CD8-positive, alpha-beta memory T cell (primary cell): ENCODE measurements around the gene MRTFB. TPM values are rescaled to one million over a fixed set of nuclear protein-coding genes. Genes with fewer than 3 reads are reported as not detected.
A peak's percentile ranks its signal among the peaks of the same experiment; 100 is the strongest.

ENCODE experiments used
- CTCF ChIA-PET: fragments of 350-600 bp; sonication (Branson Sonifier 250); formaldehyde crosslinking; loops from one replicate; lab custom pipeline; 2021; ENCODE audit warnings: antibody characterized with exemption; lab: Charles Lee
- POLR2A ChIA-PET: fragments of 350-600 bp; sonication (Branson Sonifier 250); formaldehyde crosslinking; loops from one replicate; lab custom pipeline; 2021; ENCODE audit warnings: antibody characterized with exemption; lab: Charles Lee
- DNase-seq, 5 donors: peaks; one replicate each; pipeline versions ENCODE4 v3.0.0 to v3.0.0-alpha.2; 2020 to 2022; ENCODE audit warnings: mixed read lengths in 1 of 5
- H3K27ac ChIP-seq: one replicate; pipeline ENCODE4 v1.7.0; 2013; ENCODE audit warnings: low read depth, mild to moderate bottlenecking, low read length, moderate library complexity
- H3K27me3 ChIP-seq: 2 replicates; pipeline ENCODE4 v1.7.0; 2013; ENCODE audit warnings: low read length, mild to moderate bottlenecking; ENCODE audit not compliant: insufficient read depth, poor library complexity, severe bottlenecking
- H3K36me3 ChIP-seq: 2 replicates; pipeline ENCODE4 v1.7.0; 2013; ENCODE audit warnings: mild to moderate bottlenecking, low read length, moderate library complexity; ENCODE audit not compliant: insufficient read depth
- H3K4me1 ChIP-seq: 2 replicates; pipeline ENCODE4 v1.7.0; 2013; ENCODE audit warnings: mild to moderate bottlenecking, low read length, moderate library complexity; ENCODE audit not compliant: insufficient read depth
- H3K4me3 ChIP-seq: 2 replicates; pipeline ENCODE4 v1.7.0; 2013; ENCODE audit warnings: mild to moderate bottlenecking, low read length
- H3K9me3 ChIP-seq: 2 replicates; pipeline ENCODE4 v1.7.0; 2013; ENCODE audit warnings: mild to moderate bottlenecking, low read length
- H3K27ac Mint-ChIP-seq, 8 donors: one replicate each; pipeline ENCODE4 v1.8.0; 2020 to 2021; ENCODE audit warnings: mixed read lengths in 8 of 8, mild to moderate bottlenecking in 6 of 8, inconsistent platforms in 3 of 8, moderate library complexity in 3 of 8
- H3K27me3 Mint-ChIP-seq, 2 donors: one replicate each; pipeline ENCODE4 v1.8.0; 2020 to 2021; ENCODE audit warnings: mixed read lengths in 2 of 2, mild to moderate bottlenecking in 1 of 2, moderate library complexity in 1 of 2
- H3K36me3 Mint-ChIP-seq, 3 donors: one replicate each; pipeline ENCODE4 v1.8.0; 2020 to 2021; ENCODE audit warnings: mixed read lengths in 3 of 3, inconsistent platforms in 1 of 3, mild to moderate bottlenecking in 1 of 3
- H3K4me1 Mint-ChIP-seq, 3 donors: one replicate each; pipeline ENCODE4 v1.8.0; 2020 to 2021; ENCODE audit warnings: mixed read lengths in 3 of 3, inconsistent platforms in 1 of 3, mild to moderate bottlenecking in 1 of 3
- H3K4me3 Mint-ChIP-seq, 7 donors: one replicate each; pipeline ENCODE4 v1.8.0; 2020 to 2021; ENCODE audit warnings: mixed read lengths in 7 of 7, mild to moderate bottlenecking in 6 of 7, moderate library complexity in 4 of 7, inconsistent platforms in 2 of 7
- H3K9me3 Mint-ChIP-seq, 5 donors: one replicate each; pipeline ENCODE4 v1.8.0; 2020 to 2022; ENCODE audit warnings: mixed read lengths in 5 of 5, mild to moderate bottlenecking in 3 of 5, moderate library complexity in 2 of 5, inconsistent platforms in 1 of 5
- polyA plus RNA-seq: library from polyadenylated mRNA; unstranded; fragments of 300-500 nt; fragmentation: Illumina TruSeq; gene quantifications from one replicate; pipeline ENCODE4 v1.2.3, GENCODE V29; 2021
- total RNA-seq, 2 experiments: library from RNA; stranded (reverse); gene quantifications; one replicate each; pipeline ENCODE4 v1.2.3, GENCODE V29; 2021

The MRTFB gene
- total and polyA plus RNA-seq, 3 experiments from 2014 or later, result 6.5 to 12.2 (median 12.0) TPM

DNA sequence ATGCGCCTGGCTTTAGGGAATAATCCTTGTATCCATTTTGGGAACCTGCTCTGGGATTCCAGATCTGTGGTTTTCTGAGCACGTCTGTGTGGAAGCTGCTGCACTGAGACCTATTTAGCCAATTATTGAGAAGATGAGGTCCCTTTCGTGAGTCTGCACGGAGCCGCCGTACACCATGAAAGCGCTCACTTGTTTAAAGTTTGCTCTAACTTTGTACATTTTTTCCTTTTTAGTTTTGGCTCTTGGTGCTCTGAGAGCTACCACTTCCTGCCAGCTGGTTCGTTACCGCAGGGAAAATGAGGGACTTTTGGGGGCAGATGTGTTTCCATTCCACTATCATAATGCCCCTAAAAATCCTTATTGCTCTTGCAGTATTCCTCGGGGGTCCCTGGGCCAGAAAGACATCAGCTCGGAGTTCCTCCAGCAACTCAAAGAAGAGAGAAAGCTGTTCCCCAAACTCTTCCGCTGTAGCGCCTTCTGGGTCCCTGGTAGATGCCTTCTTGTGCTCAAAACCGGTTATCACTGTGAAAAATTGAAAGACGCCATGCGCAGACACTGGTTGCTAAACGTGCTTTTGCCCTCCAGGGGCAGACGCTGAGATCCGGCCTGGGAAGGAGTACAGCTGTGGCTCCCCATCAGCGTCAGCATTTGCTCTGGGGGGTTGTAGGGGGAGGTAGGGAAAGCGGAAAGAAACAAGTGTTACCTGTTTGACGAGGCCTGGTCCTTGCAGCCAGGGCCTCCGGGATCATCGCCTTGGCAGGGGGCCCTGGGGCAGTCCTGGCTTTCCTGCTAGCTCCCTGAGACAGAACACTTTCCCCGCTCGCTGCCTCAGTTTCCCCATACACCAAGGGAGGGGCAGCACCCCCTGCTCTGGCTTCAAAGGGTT, 238.1 kb downstream of the MRTFB start:
- H3K27ac Mint-ChIP-seq, result peak overlapping the region in 7 of 8 donors; percentile 2 to 70 (median 38)
- Histone ChIP-seq H3K9me3 (no peaks in the 10 kb centered on the region), H3K27me3 (no peaks in the 10 kb centered on the region), H3K4me1 (peaks cover 34% of the 10 kb centered on the region), H3K36me3 (no peaks in the 10 kb centered on the region), H3K27ac (no peak overlapping the region), H3K4me3 (peak overlapping the region; percentile 56)
- H3K36me3 Mint-ChIP-seq, result no peaks in the 10 kb centered on the region
- H3K4me1 Mint-ChIP-seq, result peaks cover 12 to 13% (median 13%) of the 10 kb centered on the region in 3 donors
- ChIA-PET CTCF (interaction anchor here (0.7 to 1.8 kb wide), 2 partner anchors 23 to 30 kb away, joined by 3 to 5 read pairs; no protein-coding TSS in a partner anchor), POLR2A (no interaction called here)
- H3K27me3 Mint-ChIP-seq, result peaks cover 0 to 15% of the 10 kb centered on the region in 2 donors
- peak overlapping the region; percentile 16 to 76 (median 65) for H3K4me3 Mint-ChIP-seq
- peak in 1 of 5 donors; percentile 72 for DNase-seq
- H3K9me3 Mint-ChIP-seq, result no peaks in the 10 kb centered on the region

DNA sequence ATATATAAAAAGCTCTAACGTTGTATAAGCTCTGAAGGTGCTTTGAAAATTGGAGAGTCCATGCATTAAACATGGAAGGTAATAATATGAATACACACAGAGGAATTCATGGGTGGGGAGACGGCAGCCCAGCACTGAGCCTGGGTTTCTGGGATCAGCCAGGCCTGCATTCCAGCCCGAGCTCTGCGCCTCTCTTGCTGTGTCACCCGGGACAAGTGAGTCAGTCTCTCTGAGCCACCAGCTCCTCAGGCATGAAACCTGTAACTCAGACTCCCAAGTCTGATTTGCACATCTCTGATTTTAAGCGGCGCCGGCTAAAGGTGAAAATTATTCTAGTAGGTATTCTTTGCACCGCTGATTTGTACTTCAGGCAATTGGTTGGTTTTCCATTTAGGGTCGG, 238.8 kb downstream of the MRTFB start:
- Histone ChIP-seq H3K27me3 (no peaks in the 10 kb centered on the region), H3K36me3 (no peaks in the 10 kb centered on the region), H3K4me1 (peaks cover 34% of the 10 kb centered on the region), H3K27ac (no peak overlapping the region), H3K4me3 (no peak overlapping the region), H3K9me3 (no peaks in the 10 kb centered on the region)
- Mint-ChIP-seq H3K9me3 (no peaks in the 10 kb centered on the region), H3K27ac (peak overlapping the region in 1 of 8 donors; percentile 48), H3K4me3 (peak overlapping the region in 4 of 7 donors; percentile 63 to 74 (median 64)), H3K27me3 (peaks cover 2 to 11% of the 10 kb centered on the region in 2 donors), H3K4me1 (peaks cover 12 to 13% (median 13%) of the 10 kb centered on the region in 3 donors), H3K36me3 (no peaks in the 10 kb centered on the region)
- POLR2A ChIA-PET, result no interaction called here
- no peak for DNase-seq
- CTCF ChIA-PET, result interaction anchor here (1.8 kb wide), 1 partner anchor 24 kb away, joined by 5 read pairs; no protein-coding TSS in a partner anchor

GRCh38 chr16:14310519-14310991, 239.4 kb downstream of the MRTFB start:
- ChIA-PET CTCF (no interaction called here), POLR2A (no interaction called here)
- Mint-ChIP-seq H3K27me3 (peaks cover 2 to 5% of the 10 kb centered on the region in 2 donors), H3K36me3 (no peaks in the 10 kb centered on the region), H3K4me3 (no peak overlapping the region), H3K27ac (no peak overlapping the region), H3K9me3 (no peaks in the 10 kb centered on the region), H3K4me1 (peaks cover 12 to 13% (median 13%) of the 10 kb centered on the region in 3 donors)
- Histone ChIP-seq H3K36me3 (no peaks in the 10 kb centered on the region), H3K4me3 (no peak overlapping the region), H3K27ac (no peak overlapping the region), H3K27me3 (no peaks in the 10 kb centered on the region), H3K4me1 (peaks cover 34% of the 10 kb centered on the region), H3K9me3 (no peaks in the 10 kb centered on the region)
- DNase-seq, result no peak

DNA sequence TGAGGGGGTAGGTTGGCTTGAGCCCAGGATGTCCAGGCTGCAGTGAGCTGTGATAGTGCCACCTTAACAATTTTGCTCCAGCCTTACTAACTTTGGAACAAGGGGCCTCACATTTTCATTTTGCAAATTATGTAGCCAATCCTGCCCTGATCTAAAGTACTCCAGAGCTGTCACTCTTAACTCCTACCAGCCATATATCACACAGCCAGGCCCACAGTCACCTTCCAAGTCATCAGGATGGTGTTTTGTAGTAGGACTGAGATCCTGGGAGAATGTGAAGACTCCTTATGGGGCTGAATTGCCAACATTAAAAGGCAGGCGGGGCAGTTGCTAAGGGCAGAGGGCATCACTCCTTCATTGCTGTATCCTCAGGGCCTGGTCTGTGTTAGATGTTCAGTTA, 243.0 kb downstream of the MRTFB start:
- Mint-ChIP-seq H3K36me3 (no peaks in the 10 kb centered on the region), H3K27me3 (peaks cover 0 to 2% of the 10 kb centered on the region in 2 donors), H3K4me3 (no peak overlapping the region), H3K9me3 (no peaks in the 10 kb centered on the region), H3K4me1 (peaks cover 7% of the 10 kb centered on the region in 3 donors), H3K27ac (peak overlapping the region in 1 of 8 donors; percentile 19)
- no peak for DNase-seq
- Histone ChIP-seq H3K27ac (no peak overlapping the region), H3K4me3 (no peak overlapping the region), H3K36me3 (no peaks in the 10 kb centered on the region), H3K4me1 (peaks cover 10% of the 10 kb centered on the region), H3K27me3 (no peaks in the 10 kb centered on the region), H3K9me3 (no peaks in the 10 kb centered on the region)
- CTCF ChIA-PET, result no interaction called here
- POLR2A ChIA-PET, result no interaction called here

GRCh38 chr16:14315683-14316320, 244.7 kb downstream of the MRTFB start:
- Mint-ChIP-seq H3K4me3 (no peak overlapping the region), H3K27ac (no peak overlapping the region), H3K27me3 (peaks cover 0 to 2% of the 10 kb centered on the region in 2 donors), H3K4me1 (no peaks in the 10 kb centered on the region), H3K9me3 (no peaks in the 10 kb centered on the region), H3K36me3 (no peaks in the 10 kb centered on the region)
- H3K4me3 ChIP-seq, result no peak overlapping the region
- ChIA-PET POLR2A (no interaction called here), CTCF (no interaction called here)
- no peak overlapping the region for H3K27ac ChIP-seq
- H3K36me3 ChIP-seq, result no peaks in the 10 kb centered on the region
- H3K9me3 ChIP-seq, result no peaks in the 10 kb centered on the region
- H3K4me1 ChIP-seq, result no peaks in the 10 kb centered on the region
- no peak for DNase-seq
- no peaks in the 10 kb centered on the region for H3K27me3 ChIP-seq

Other genes starting within 250 kb of the MRTFB start
- 10 to 100 TPM; 13.1 to 15.6 TPM for gene ERCC4, start 151.2 kb upstream of the MRTFB start, total RNA-seq
- 21.6 TPM for gene ERCC4, start 151.2 kb upstream of the MRTFB start, polyA plus RNA-seq